Suprapubic skin (tissue), 4 donors: ENCODE data around the gene FUNDC2. TPM values are rescaled to one million over a fixed set of nuclear protein-coding genes. Genes with fewer than 3 reads are reported as not detected.

ENCODE experiments used
- DNase-seq, 2 donors: peaks; one replicate each; pipeline ENCODE4 v3.0.0-alpha.2; 2019; ENCODE audit warnings: low spot score in 2 of 2
- H3K27ac ChIP-seq: fragments of 200-600 bp; sonication (generic); one replicate; pipeline ENCODE4 v1.5.1; 2019
- H3K27me3 ChIP-seq: fragments of 200-600 bp; sonication (generic); one replicate; pipeline ENCODE4 v1.5.1; 2019
- H3K36me3 ChIP-seq: fragments of 200-600 bp; sonication (generic); one replicate; pipeline ENCODE4 v1.5.1; 2019
- H3K4me1 ChIP-seq: fragments of 200-600 bp; sonication (generic); one replicate; pipeline ENCODE4 v1.5.1; 2019
- H3K4me3 ChIP-seq: fragments of 200-600 bp; sonication (generic); one replicate; pipeline ENCODE4 v1.5.1; 2019; ENCODE audit warnings: mild to moderate bottlenecking
- H3K9me3 ChIP-seq: fragments of 200-600 bp; sonication (generic); one replicate; pipeline ENCODE4 v1.5.1; 2019
- CTCF ChIP-seq, 2 donors: fragments of 200-600 bp in 1 of 2; fragments of 450-650 bp in 1 of 2; sonication (generic) in 1 of 2; IDR thresholded peaks; one replicate each; pipeline ENCODE4 v1.5.1; 2016 to 2019; ENCODE audit warnings: antibody characterized with exemption in 2 of 2, mild to moderate bottlenecking in 1 of 2, moderate library complexity in 1 of 2
- EP300 ChIP-seq: sonication (generic); formaldehyde crosslinking; IDR thresholded peaks from one replicate; pipeline ENCODE4 v1.6.1; 2017; ENCODE audit warnings: antibody characterized with exemption
- POLR2A ChIP-seq, 2 donors: fragments of 450-650 bp; IDR thresholded peaks; one replicate each; pipeline ENCODE4 v1.6.1; 2017; ENCODE audit warnings: antibody characterized with exemption in 2 of 2, mild to moderate bottlenecking in 2 of 2, moderate library complexity in 2 of 2
- POLR2AphosphoS5 ChIP-seq, 3 donors: sonication (generic); formaldehyde crosslinking; IDR thresholded peaks; one replicate each; pipeline ENCODE4 v1.6.1; 2017; ENCODE audit warnings: antibody characterized with exemption in 3 of 3
- WGBS: methylation state at CpG from one replicate; pipeline ENCODE4 v1.1.5; 2018; 5-methylcytosine and 5-hydroxymethylcytosine counted together
- total RNA-seq, 4 donors: library from RNA; depleted of rRNA; stranded (reverse); fragments of >200 nt; gene quantifications; one replicate each; pipeline ENCODE4 v1.1.0, GENCODE V29; 2016

The FUNDC2 gene
- total RNA-seq, 4 donors from 2014 or later = 22.9 to 37.9 (median 28.6) TPM

GRCh38 chrX:155009994-155010472, 16.6 kb upstream of the FUNDC2 start:
- H3K27ac ChIP-seq = peak overlapping the region; percentile 34
- 54% methylated on average over 3 of the region's 3 CpGs for WGBS
- no peaks in the 10 kb centered on the region for H3K36me3 ChIP-seq
- no peaks in the 10 kb centered on the region for H3K9me3 ChIP-seq
- H3K4me3 ChIP-seq = no peak overlapping the region
- no peaks in the 10 kb centered on the region for H3K4me1 ChIP-seq
- DNase-seq = no peak
- no peaks in the 10 kb centered on the region for H3K27me3 ChIP-seq
- TF ChIP-seq CTCF (IDR thresholded peaks at IDR 0.05) = no peak
- TF ChIP-seq EP300 = no peak
- no peak for TF ChIP-seq POLR2A (IDR thresholded peaks at IDR 0.05)
- no peak for TF ChIP-seq POLR2AphosphoS5 (IDR thresholded peaks at IDR 0.05)

- no peaks in the 10 kb centered on the region for H3K9me3 ChIP-seq
- WGBS = 86% methylated on average over 3 of the region's 3 CpGs
These were observed 6.1 kb upstream of the FUNDC2 start for GRCh38 chrX:155020591-155020990.

GRCh38 chrX:155022585-155022984, 4.1 kb upstream of the FUNDC2 start, which contains the start of gene F8:
TSS of gene F8 (minus strand) at chrX:155022723. CDS start at chrX:155022552, 171 bp downstream.
- Histone ChIP-seq H3K9me3 (no peaks in the 10 kb centered on the region), H3K27ac (no peak within 1 kb of the TSS), H3K4me3 (no peak within 1 kb of the TSS), H3K4me1 (no peaks in the 10 kb centered on the region), H3K36me3 (no peaks in the 10 kb centered on the region), H3K27me3 (no peaks in the 10 kb centered on the region)
- DNase-seq = no peak
- 7% methylated on average over 1 of the region's 1 CpG for WGBS
- TF ChIP-seq EP300 (no peak), CTCF (IDR thresholded peaks at IDR 0.05) (no peak), POLR2A (IDR thresholded peaks at IDR 0.05) (no peak), POLR2AphosphoS5 (IDR thresholded peaks at IDR 0.05) (no peak)

More at GRCh38 chrX:155020591-155020990, 6.1 kb upstream of the FUNDC2 start:
- Histone ChIP-seq H3K4me3 (no peak overlapping the region), H3K36me3 (no peaks in the 10 kb centered on the region), H3K27ac (no peak overlapping the region), H3K27me3 (no peaks in the 10 kb centered on the region), H3K4me1 (no peaks in the 10 kb centered on the region)
- no peak for DNase-seq
- TF ChIP-seq EP300 (no peak), POLR2A (IDR thresholded peaks at IDR 0.05) (no peak), CTCF (IDR thresholded peaks at IDR 0.05) (no peak), POLR2AphosphoS5 (IDR thresholded peaks at IDR 0.05) (no peak)

- WGBS = 80% methylated on average over 6 of the region's 6 CpGs
- Histone ChIP-seq H3K36me3 (no peaks in the 10 kb centered on the region), H3K4me1 (peaks cover 12% of the 10 kb centered on the region), H3K9me3 (no peaks in the 10 kb centered on the region), H3K27ac (no peak overlapping the region), H3K27me3 (no peaks in the 10 kb centered on the region), H3K4me3 (no peak overlapping the region)
- DNase-seq = no peak
- TF ChIP-seq CTCF (IDR thresholded peaks at IDR 0.05) (no peak), POLR2AphosphoS5 (IDR thresholded peaks at IDR 0.05) (no peak), POLR2A (IDR thresholded peaks at IDR 0.05) (no peak), EP300 (no peak)
These were observed 2.5 kb upstream of the FUNDC2 start for GRCh38 chrX:155023907-155024833.

- H3K27me3 ChIP-seq = no peaks in the 10 kb centered on the region
- H3K9me3 ChIP-seq = no peaks in the 10 kb centered on the region
- peaks cover 12% of the 10 kb centered on the region for H3K4me1 ChIP-seq
- H3K4me3 ChIP-seq = peak overlapping the region; percentile 63
- H3K27ac ChIP-seq = peak overlapping the region; percentile 97
- H3K36me3 ChIP-seq = no peaks in the 10 kb centered on the region
- TF ChIP-seq EP300 = no peak
- TF ChIP-seq POLR2A (IDR thresholded peaks at IDR 0.05) = no peak
- TF ChIP-seq CTCF (IDR thresholded peaks at IDR 0.05) = no peak
- no peak for TF ChIP-seq POLR2AphosphoS5 (IDR thresholded peaks at IDR 0.05)
- no peak for DNase-seq
- WGBS = 44% methylated on average over 16 of the region's 16 CpGs
These were observed 271 bp upstream of the FUNDC2 start for GRCh38 chrX:155026420-155026726.
